ENCODE results near the gene GALNT7. TPM values are rescaled to one million over a fixed set of nuclear protein-coding genes. Genes with fewer than 3 reads are reported as not detected.

Gene GALNT7
- total and polyA plus RNA-seq, 4 donors, result 6.3 to 29.8 (median 16.2) TPM

DNA sequence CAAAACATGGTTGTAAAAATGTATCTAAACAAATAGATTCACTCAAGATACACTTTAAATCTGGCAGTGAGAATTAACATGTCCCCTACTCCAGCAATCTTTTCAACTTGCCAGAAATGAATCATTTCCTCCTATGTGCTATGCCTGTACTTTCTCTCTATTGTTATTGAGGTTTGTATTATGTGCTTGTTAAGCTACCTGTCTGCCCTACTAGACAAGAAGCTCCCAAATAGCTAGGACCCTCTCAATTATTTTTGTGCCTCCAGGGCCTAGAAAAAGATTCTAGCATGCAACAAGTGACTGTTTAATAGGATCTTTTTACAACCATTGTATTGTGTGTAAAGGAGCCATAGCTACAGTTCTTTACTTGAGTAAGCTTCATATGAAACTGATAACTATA, 198.7 kb downstream of the GALNT7 start:
- intact Hi-C loops (cut with DNase I), result no loop called here
- Histone ChIP-seq H3K9me3 (ENCODE audit: control insufficient read depth, low read length) (no peaks in the 10 kb centered on the region), H3K4me1 (ENCODE audit: control insufficient read depth in 1 of 2, insufficient read depth in 2 of 2, low read length in 2 of 2) (no peaks in the 10 kb centered on the region), H3K4me3 (ENCODE audit: low read length in 2 of 2) (no peak overlapping the region), H3K36me3 (ENCODE audit: control insufficient read depth in 1 of 2, insufficient read depth in 2 of 2, low read length in 1 of 2) (no peaks in the 10 kb centered on the region), H3K27me3 (ENCODE audit: control insufficient read depth in 1 of 2, insufficient read depth in 2 of 2, low read length in 1 of 2) (no peaks in the 10 kb centered on the region), H3K27ac (ENCODE audit: low read depth in 1 of 2, low read length in 2 of 2) (no peak overlapping the region)
- DNase-seq (no peak), ATAC-seq (ENCODE audit: low FRiP score) (no peak)

DNA sequence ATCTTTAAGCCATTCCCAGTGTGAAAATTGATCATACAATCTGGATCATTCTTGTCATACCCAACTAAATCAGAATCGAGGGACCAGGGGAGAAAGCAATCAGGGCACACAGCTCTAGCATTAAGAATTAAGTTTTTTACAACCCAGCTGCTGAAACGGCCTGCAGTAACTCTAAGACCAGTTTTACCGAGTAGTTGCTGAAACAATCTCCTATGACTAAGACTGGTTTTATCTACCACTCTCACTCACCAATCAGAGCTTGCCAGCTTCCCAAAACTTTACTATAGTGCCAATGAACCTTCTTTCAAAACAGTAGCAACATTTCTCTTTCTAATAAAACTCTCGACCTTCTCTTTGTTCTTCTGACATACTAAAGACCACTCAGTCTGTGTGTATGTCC, 199.3 kb downstream of the GALNT7 start:
- H3K9me3 ChIP-seq (ENCODE audit: control insufficient read depth, low read length), result no peaks in the 10 kb centered on the region
- intact Hi-C loops (cut with DNase I), result no loop called here
- H3K27me3 ChIP-seq (ENCODE audit: control insufficient read depth in 1 of 2, insufficient read depth in 2 of 2, low read length in 1 of 2), result no peaks in the 10 kb centered on the region
- ATAC-seq (ENCODE audit: low FRiP score) (no peak), DNase-seq (no peak)
- no peaks in the 10 kb centered on the region for H3K36me3 ChIP-seq (ENCODE audit: control insufficient read depth in 1 of 2, insufficient read depth in 2 of 2, low read length in 1 of 2)
- no peaks in the 10 kb centered on the region for H3K4me1 ChIP-seq (ENCODE audit: control insufficient read depth in 1 of 2, insufficient read depth in 2 of 2, low read length in 2 of 2)
- 19 to 26% methylated on average over 4 of the region's 4 CpGs for WGBS, 2 donors
- H3K4me3 ChIP-seq (ENCODE audit: low read length in 2 of 2), result peak overlapping the region in 1 of 2 donors; percentile 17
- H3K27ac ChIP-seq (ENCODE audit: low read depth in 1 of 2, low read length in 2 of 2), result no peak overlapping the region

DNA sequence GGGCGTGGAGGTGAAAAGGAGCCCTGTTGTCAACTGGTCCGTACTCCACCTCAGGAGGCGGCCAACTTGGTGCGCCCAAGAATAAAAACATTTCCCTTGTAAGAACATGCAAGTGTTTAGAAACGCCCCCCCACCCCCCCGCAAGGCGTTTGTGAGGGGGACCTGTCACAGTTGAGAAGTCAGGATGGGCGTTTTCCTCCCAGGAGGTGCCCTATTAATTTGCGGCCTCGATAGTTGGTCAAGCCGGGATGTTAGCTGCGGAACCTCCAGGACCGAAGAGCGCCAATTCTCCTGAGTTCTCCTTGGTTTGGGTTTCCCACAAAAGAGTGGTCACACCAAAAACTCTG, 201.5 kb downstream of the GALNT7 start:
- H3K9me3 ChIP-seq (ENCODE audit: control insufficient read depth, low read length), result no peaks in the 10 kb centered on the region
- 1% methylated on average over 14 of the region's 14 CpGs for WGBS, 2 donors
- intact Hi-C loops (cut with DNase I), result loop anchor here (1.0 to 5.0 kb wide), 5 partner anchors 36 to 153 kb away; partner anchors contain the start of gene HMGB2 (in 2 of the 2)
- ATAC-seq (ENCODE audit: low FRiP score) (peak; percentile 51), DNase-seq (peak; percentile 84 to 85)
- no peaks in the 10 kb centered on the region for H3K27me3 ChIP-seq (ENCODE audit: control insufficient read depth in 1 of 2, insufficient read depth in 2 of 2, low read length in 1 of 2)
- peak overlapping the region; percentile 78 to 98 for H3K27ac ChIP-seq (ENCODE audit: low read depth in 1 of 2, low read length in 2 of 2)
- no peaks in the 10 kb centered on the region for H3K36me3 ChIP-seq (ENCODE audit: control insufficient read depth in 1 of 2, insufficient read depth in 2 of 2, low read length in 1 of 2)
- H3K4me3 ChIP-seq (ENCODE audit: low read length in 2 of 2), result peak overlapping the region; percentile 77 to 88
- H3K4me1 ChIP-seq (ENCODE audit: control insufficient read depth in 1 of 2, insufficient read depth in 2 of 2, low read length in 2 of 2), result no peaks in the 10 kb centered on the region

DNA sequence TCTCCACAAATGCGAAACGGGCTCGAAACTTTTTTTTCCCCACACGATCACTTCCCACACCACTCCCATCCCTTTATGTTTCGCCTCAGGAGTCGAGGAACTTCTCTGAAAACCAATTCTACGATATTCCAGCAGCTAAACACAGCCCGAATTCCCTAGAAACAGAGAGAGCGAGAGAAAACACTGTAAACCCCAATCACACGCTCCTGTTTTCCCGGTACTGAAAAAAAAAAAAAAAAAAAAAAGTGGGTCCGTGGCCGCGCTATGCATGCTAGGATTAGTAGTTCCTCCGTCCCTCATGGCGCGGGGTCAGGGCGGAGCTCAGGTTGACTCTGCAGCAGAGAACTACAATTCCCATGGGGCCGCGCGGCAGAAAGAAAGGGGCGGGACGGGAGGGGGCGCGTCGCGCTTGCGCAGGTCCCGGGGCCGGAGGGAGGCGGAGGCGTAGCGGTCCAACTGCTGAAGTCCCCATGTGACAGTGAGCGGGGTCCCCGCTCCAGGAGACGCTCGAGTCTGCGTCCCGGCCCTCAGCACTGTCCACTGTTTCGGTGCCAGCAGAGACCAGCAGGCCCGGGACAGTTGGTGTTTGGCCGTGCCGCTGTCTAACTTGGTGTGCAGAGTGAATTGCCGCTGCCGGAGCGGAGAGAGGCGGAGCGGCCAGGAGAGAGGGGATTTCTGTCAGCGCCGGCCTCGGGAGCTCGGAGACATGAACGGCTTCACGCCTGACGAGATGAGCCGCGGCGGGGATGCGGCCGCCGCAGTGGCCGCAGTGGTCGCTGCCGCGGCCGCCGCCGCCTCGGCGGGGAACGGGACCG, 202.1 kb downstream of the GALNT7 start, which contains the start of gene SAP30:
TSS of gene SAP30 (plus strand) at position 478 of the 815 bp plus-strand sequence. CDS start at position 707, 229 bp downstream.
- no peaks in the 10 kb centered on the region for H3K9me3 ChIP-seq (ENCODE audit: control insufficient read depth, low read length)
- no peaks in the 10 kb centered on the region for H3K27me3 ChIP-seq (ENCODE audit: control insufficient read depth in 1 of 2, insufficient read depth in 2 of 2, low read length in 1 of 2)
- intact Hi-C loops (cut with DNase I), result loop anchor here (1.0 to 5.0 kb wide), 5 partner anchors 36 to 152 kb away; partner anchors contain the start of gene HMGB2 (in 2 of the 2)
- peak within 1 kb of the TSS; percentile 78 to 98 for H3K27ac ChIP-seq (ENCODE audit: low read depth in 1 of 2, low read length in 2 of 2)
- H3K36me3 ChIP-seq (ENCODE audit: control insufficient read depth in 1 of 2, insufficient read depth in 2 of 2, low read length in 1 of 2), result no peaks in the 10 kb centered on the region
- H3K4me1 ChIP-seq (ENCODE audit: control insufficient read depth in 1 of 2, insufficient read depth in 2 of 2, low read length in 2 of 2), result no peaks in the 10 kb centered on the region
- DNase-seq (peak; percentile 100), ATAC-seq (ENCODE audit: low FRiP score) (peak; percentile 98)
- peak within 1 kb of the TSS; percentile 84 to 88 for H3K4me3 ChIP-seq (ENCODE audit: low read length in 2 of 2)
- WGBS, 2 donors, result 1% methylated on average over 62 to 72 of the region's 72 CpGs

DNA sequence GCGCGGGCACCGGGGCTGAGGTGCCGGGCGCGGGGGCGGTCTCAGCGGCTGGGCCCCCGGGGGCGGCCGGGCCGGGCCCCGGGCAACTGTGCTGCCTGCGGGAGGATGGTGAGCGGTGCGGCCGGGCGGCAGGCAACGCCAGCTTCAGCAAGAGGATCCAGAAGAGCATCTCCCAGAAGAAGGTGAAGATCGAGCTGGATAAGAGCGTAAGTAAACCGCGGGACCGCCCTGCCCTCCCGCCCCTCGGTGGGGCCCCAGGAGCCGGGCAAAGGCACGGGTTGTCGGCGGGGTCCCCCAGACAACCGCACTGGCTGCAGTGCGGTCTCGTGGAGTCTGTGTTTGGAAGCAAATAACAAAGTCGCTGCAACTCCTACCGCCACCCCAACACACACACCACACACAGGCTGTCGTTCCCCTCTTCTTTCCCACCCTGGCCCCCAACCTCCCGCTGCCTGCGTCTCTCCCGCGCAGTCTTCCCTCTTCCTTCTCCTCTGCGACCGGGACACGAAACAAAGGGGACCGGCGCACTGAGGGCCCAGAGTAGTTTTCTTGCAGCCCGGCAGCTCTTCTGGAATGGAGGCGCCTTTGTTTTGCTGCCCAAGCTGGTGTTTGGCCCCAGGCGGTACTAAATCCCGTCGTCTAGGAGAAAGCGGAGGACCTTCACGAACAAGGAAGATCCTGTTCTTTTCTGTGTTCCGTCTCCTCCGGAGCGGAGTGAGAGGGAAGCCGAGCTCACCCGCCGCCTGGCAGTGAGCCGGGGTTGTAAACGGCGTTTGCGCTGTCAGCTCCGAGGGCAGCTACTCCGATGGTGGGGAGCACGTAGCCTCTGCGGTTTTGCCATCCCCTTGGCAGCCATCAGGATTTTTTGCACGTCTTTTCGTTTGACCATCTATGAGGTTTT, 202.9 kb downstream of the GALNT7 start:
- Histone ChIP-seq H3K27ac (ENCODE audit: low read depth in 1 of 2, low read length in 2 of 2) (peak overlapping the region; percentile 32 to 58), H3K4me1 (ENCODE audit: control insufficient read depth in 1 of 2, insufficient read depth in 2 of 2, low read length in 2 of 2) (no peaks in the 10 kb centered on the region), H3K9me3 (ENCODE audit: control insufficient read depth, low read length) (no peaks in the 10 kb centered on the region), H3K36me3 (ENCODE audit: control insufficient read depth in 1 of 2, insufficient read depth in 2 of 2, low read length in 1 of 2) (no peaks in the 10 kb centered on the region), H3K4me3 (ENCODE audit: low read length in 2 of 2) (peak overlapping the region; percentile 45 to 84), H3K27me3 (ENCODE audit: control insufficient read depth in 1 of 2, insufficient read depth in 2 of 2, low read length in 1 of 2) (no peaks in the 10 kb centered on the region)
- intact Hi-C loops (cut with DNase I), result loop anchor here (2.0 to 5.0 kb wide), 4 partner anchors 39 to 151 kb away; partner anchors contain the start of gene HMGB2 (in 1 of the 2)
- WGBS, 2 donors, result 0% methylated on average over 54 to 68 of the region's 68 CpGs
- DNase-seq, result peak; percentile 88 to 89
- peak; percentile 61 for ATAC-seq (ENCODE audit: low FRiP score)

Small RNAs within 50 kb of the gene (microRNA-seq; reads per million reads assigned to microRNA genes)
- 0 reads per million in 2 donors for gene MIR548T

Other genes with a start within 250 kb of the GALNT7 start
- gene HMGB2, start 165.5 kb downstream of the GALNT7 start, total RNA-seq, result 10 to 100 TPM; 33.0 to 42.5 TPM
- 10 to 100 TPM; 70.5 to 81.7 TPM for gene HMGB2, start 165.5 kb downstream of the GALNT7 start, polyA plus RNA-seq
- 10 to 100 TPM; 33.4 to 34.7 TPM for gene SAP30, start 202.1 kb downstream of the GALNT7 start, total RNA-seq
- 10 to 100 TPM; 19.4 to 25.7 TPM for gene SAP30, start 202.1 kb downstream of the GALNT7 start, polyA plus RNA-seq
- 10 to 100 TPM; 34.6 to 45.2 TPM for gene SCRG1, start 230.3 kb downstream of the GALNT7 start, total RNA-seq
- gene SCRG1, start 230.3 kb downstream of the GALNT7 start, polyA plus RNA-seq, result 10 to 100 TPM; 13.7 to 14.9 TPM